K562 (cell line): Measurements from ENCODE around the gene FAM171A2. TPM values are rescaled to one million over a fixed set of nuclear protein-coding genes. Genes with fewer than 3 reads are reported as not detected.
"Not testable (repeated sequence)": the region's sequence is repeated elsewhere in the genome, so short reads cannot be mapped to it uniquely, and the experiment has no call there.

Experiments used
- ATAC-seq: fragments of 200-7000 bp; cut with Tn5 transposase; 3 replicates; pipeline ENCODE4 v1.9.1; 2020; ENCODE audit warnings: moderate library complexity
- BruUV-seq: library from RNA; stranded (reverse); fragments of 400-500 nt; replicated peaks from 2 replicates; lab custom pipeline; 2021; lab: Mats Ljungman, UMichigan
- CTCF ChIA-PET: fragments of 300-600 bp; formaldehyde crosslinking; extraction: SDS; loops from one replicate; lab custom pipeline; 2021; ENCODE audit warnings: low intra/inter-chr PET ratio; lab: Yijun Ruan, JAX
- POLR2A ChIA-PET: fragments of 300-600, 350-650 bp; sonication (Branson Sonifier 250); formaldehyde crosslinking; extraction: SDS; loops from one replicate; lab custom pipeline; 2021; ENCODE audit warnings: antibody characterized with exemption, inconsistent platforms; lab: Yijun Ruan, JAX
- DNase-seq, 4 experiments: peaks; one replicate each; pipeline versions ENCODE4 v3.0.0 to v3.0.0-alpha.2; 2011 to 2018; ENCODE audit warnings: low spot score in 3 of 4, mixed read lengths in 3 of 4; ENCODE audit errors: extremely low read depth in 1 of 4
- FAIRE-seq: peaks from 2 replicates; lab custom pipeline; 2011; peaks lifted over from hg19 to GRCh38; lab: Jason Lieb, UNC
- H2AFZ ChIP-seq: 2 replicates; pipeline ENCODE4 v1.6.0; 2011; ENCODE audit warnings: low read depth, low read length, control low read depth, inconsistent platforms
- H3K27ac ChIP-seq: fragments of 200-600 bp; 3 replicates; pipeline ENCODE4 v1.8.0; 2011; ENCODE audit warnings: low read depth, mild to moderate bottlenecking, control low read depth, inconsistent platforms, low read length, moderate library complexity, mixed read lengths; ENCODE audit errors: extremely low read depth
- H3K27me3 ChIP-seq, 2 experiments: fragments of 300-600 bp in 1 of 2; 2 replicates in 1 of 2; 3 replicates in 1 of 2; pipeline versions ENCODE4 v1.6.0 to v1.8.0; 2011; ENCODE audit warnings: inconsistent platforms in 2 of 2, low read length in 2 of 2, mild to moderate bottlenecking in 1 of 2, mixed read lengths in 1 of 2, moderate library complexity in 1 of 2; ENCODE audit not compliant: control insufficient read depth in 2 of 2, insufficient read depth in 2 of 2
- H3K36me3 ChIP-seq: fragments of 300-600 bp; 3 replicates; pipeline ENCODE4 v1.8.0; 2011; ENCODE audit warnings: mild to moderate bottlenecking, low read length, inconsistent platforms; ENCODE audit not compliant: control insufficient read depth, insufficient read depth
- H3K4me1 ChIP-seq, 2 experiments: fragments of 200-600 bp in 1 of 2; replicated peaks in 1 of 2; 2 replicates in 1 of 2; 3 replicates in 1 of 2; pipeline versions ENCODE4 v1.5.1 to v1.8.0; 2011; ENCODE audit warnings: inconsistent platforms in 2 of 2, low read length in 2 of 2, mild to moderate bottlenecking in 1 of 2, mixed read lengths in 1 of 2, moderate library complexity in 1 of 2; ENCODE audit not compliant: control insufficient read depth in 2 of 2, insufficient read depth in 2 of 2
- H3K4me2 ChIP-seq: 2 replicates; pipeline ENCODE4 v1.6.1; 2011; ENCODE audit warnings: low read length, control low read depth, inconsistent platforms, mixed read lengths; ENCODE audit not compliant: insufficient read depth
- H3K4me3 ChIP-seq: fragments of 200-600 bp; sonication (generic), shearing (Covaris generic); 2 replicates; pipeline ENCODE4 v1.5.1; 2016; ENCODE audit warnings: control low read depth, inconsistent platforms
- H3K79me2 ChIP-seq: fragments of 200-600 bp; 3 replicates; pipeline ENCODE4 v1.8.0; 2011; ENCODE audit warnings: low read length, inconsistent platforms; ENCODE audit not compliant: control insufficient read depth, insufficient read depth
- H3K9ac ChIP-seq, 2 experiments: 2 replicates each; pipeline versions ENCODE4 v1.6.0 to v1.6.1; 2011; ENCODE audit warnings: low read depth in 2 of 2, low read length in 2 of 2, control low read depth in 1 of 2, inconsistent platforms in 1 of 2, mild to moderate bottlenecking in 1 of 2, mixed read lengths in 1 of 2; ENCODE audit not compliant: insufficient read depth in 1 of 2
- H3K9me1 ChIP-seq: one replicate; pipeline ENCODE4 v1.6.0; 2011; ENCODE audit warnings: inconsistent platforms, mild to moderate bottlenecking, low read length, moderate library complexity; ENCODE audit not compliant: control insufficient read depth, insufficient read depth
- H3K9me3 ChIP-seq: replicated peaks from 2 replicates; pipeline ENCODE4 v1.5.1; 2011; ENCODE audit warnings: low read depth, low read length, inconsistent platforms; ENCODE audit not compliant: control insufficient read depth, insufficient read depth
- H4K20me1 ChIP-seq: replicated peaks from 2 replicates; pipeline ENCODE4 v1.6.1; 2011; ENCODE audit warnings: low read length, inconsistent platforms, mixed read lengths; ENCODE audit not compliant: control insufficient read depth, insufficient read depth
- ASH1L ChIP-seq: fragments of 450-650 bp; IDR thresholded peaks from 2 replicates; pipeline ENCODE4 v1.6.1; 2018; ENCODE audit warnings: borderline replicate concordance, mild to moderate bottlenecking, low read depth; ENCODE audit not compliant: partially characterized antibody
- CBFA2T3 ChIP-seq: fragments of 450-650 bp; IDR thresholded peaks from 2 replicates; pipeline ENCODE4 v1.6.1; 2017
- IRF9 ChIP-seq: fragments of 450-650 bp; IDR thresholded peaks from 2 replicates; pipeline ENCODE4 v1.6.1; 2016; ENCODE audit warnings: missing biosample characterization, missing genetic modification characterization
- NFIC ChIP-seq: fragments of 450-650 bp; IDR thresholded peaks from 2 replicates; pipeline ENCODE4 v1.6.1; 2017; ENCODE audit warnings: mild to moderate bottlenecking, inconsistent platforms
- PRDM10 ChIP-seq: fragments of 450-650 bp; IDR thresholded peaks from 2 replicates; pipeline ENCODE4 v1.6.1; 2018; ENCODE audit not compliant: partially characterized antibody
- SRF ChIP-seq, 2 experiments: fragments of 250-450, 450-650 bp in 1 of 2; sonication (Bioruptor Pico) in 1 of 2; sonication (generic) in 1 of 2; formaldehyde crosslinking; IDR thresholded peaks; 2 replicates each; pipeline versions ENCODE4 v1.5.0 to v1.5.1; 2020 to 2022; ENCODE audit warnings: mild to moderate bottlenecking in 1 of 2, missing genetic modification reagents in 1 of 2
- ZBED1 ChIP-seq: IDR thresholded peaks from 2 replicates; pipeline ENCODE4 v1.6.1; 2014
- WGBS: fragments of 100-300 bp; shearing (Covaris generic); methylation state at CpG from one replicate; pipeline ENCODE4 v1.1.6; 2016; ENCODE audit warnings: low coverage, mixed read lengths; ENCODE audit not compliant: insufficient coverage; ENCODE audit errors: missing lambda C conversion rate; 5-methylcytosine and 5-hydroxymethylcytosine counted together
- in situ Hi-C: fragments of 300-500 bp; cut with MboI; formaldehyde crosslinking; loops from 4 replicates; pipeline ENCODE4 v1.15.0; 2018; ENCODE audit warnings: inconsistent platforms, mixed read lengths
- intact Hi-C: fragments of 100-400 bp; cut with micrococcal nuclease; formaldehyde crosslinking; loops from 2 replicates; pipeline ENCODE4 v1.14.2; 2022
- polyA plus RNA-seq, 8 experiments: library from polyadenylated mRNA; depleted of rRNA in 4 of 8; stranded (reverse) in 5 of 8; unstranded in 3 of 8; fragments of >200 nt; fragmentation: Nextera tagmentation in 2 of 8; fragmentation: Illumina TruSeq in 1 of 8; extraction: Ambion mirVana in 2 of 8; extraction: Trizol in 1 of 8; gene quantifications; 2 replicates each; pipeline versions ENCODE4 v1.2.1 to v1.2.3, GENCODE V29; 2011 to 2014; ENCODE audit warnings: inconsistent platforms in 1 of 8, missing spikeins in 1 of 8
- total RNA-seq, 7 experiments: library from RNA; depleted of rRNA in 6 of 7; stranded (reverse); fragments of >200 nt in 6 of 7; fragmentation: Illumina TruSeq in 2 of 7; extraction: Trizol in 2 of 7; gene quantifications; 2 replicates each; pipeline versions ENCODE4 v1.2.1 to v1.2.3, GENCODE V29; 2011 to 2021; ENCODE audit warnings: low replicate concordance in 1 of 7

Gene FAM171A2
- total and polyA plus RNA-seq, 9 of the 15 experiments (the other 6 are each of a cell fraction or from before 2014, with no cell fraction given): 0.10 to 10.2 (median 2.0) TPM; not detected in 1

- in situ Hi-C loops, intact Hi-C loops, H3K9ac ChIP-seq, CTCF ChIA-PET, H3K9me1 ChIP-seq, H3K4me1 ChIP-seq, H3K27ac ChIP-seq, H4K20me1 ChIP-seq, FAIRE-seq, H3K27me3 ChIP-seq, H3K4me3 ChIP-seq, DNase-seq, H3K4me2 ChIP-seq, BruUV-seq, H3K79me2 ChIP-seq, H3K36me3 ChIP-seq, H2AFZ ChIP-seq, ATAC-seq, H3K9me3 ChIP-seq: not testable (repeated sequence)
- 79% methylated on average over 26 of the region's 42 CpGs for WGBS
- POLR2A ChIA-PET: interaction anchor here (0.7 to 1.1 kb wide), 3 partner anchors 11 to 18 kb away, joined by 3 read pairs; no protein-coding TSS in a partner anchor
- peak; percentile 28; the same call in 1 of the 2 replicates for TF ChIP-seq NFIC
Measured at GRCh38 chr17:44368391-44369243, 5.0 kb upstream of the FAM171A2 start.

GRCh38 chr17:44367231-44367979 is 3.8 kb upstream of the FAM171A2 start:
- no peak for FAIRE-seq
- POLR2A ChIA-PET: interaction anchor here (0.8 to 1.6 kb wide), 3 partner anchors 12 to 181 kb away, joined by 3 to 7 read pairs (median 4); partner anchors contain the start of gene TMUB2
- intact Hi-C loops: no loop called here
- TF ChIP-seq PRDM10 (peak; percentile 77), CBFA2T3 (0 out of 2 replicates have a peak, but pooled peaks have one; percentile 10), ASH1L (no peak), SRF (CRISPR knock-in tag; IDR thresholded peaks at IDR 0.05) (no peak), IRF9 (no peak), ZBED1 (no peak)

More at GRCh38 chr17:44367231-44367979, 3.8 kb upstream of the FAM171A2 start:
- 8% methylated on average over 7 of the region's 7 CpGs for WGBS
- H2AFZ ChIP-seq: peak overlapping the region; percentile 12; the same call in 1 of the 2 replicates
- no peaks in the 10 kb centered on the region for H3K79me2 ChIP-seq
- CTCF ChIA-PET: no interaction called here
- H3K36me3 ChIP-seq: no peaks in the 10 kb centered on the region
- no peak overlapping the region for H3K27ac ChIP-seq
- H4K20me1 ChIP-seq: no peaks in the 10 kb centered on the region
- H3K4me1 ChIP-seq: peaks cover 5 to 19% of the 10 kb centered on the region in 2 experiments; a peak in 4 of 5 replicates
- in situ Hi-C loops: no loop called here
- no peaks in the 10 kb centered on the region for H3K9me3 ChIP-seq
- H3K27me3 ChIP-seq: no peaks in the 10 kb centered on the region; a peak in 1 of 5 replicates
- no peak overlapping the region for H3K9ac ChIP-seq
- no peaks in the 10 kb centered on the region for H3K9me1 ChIP-seq
- DNase-seq (no peak), ATAC-seq (no peak)
- no peak overlapping the region for H3K4me3 ChIP-seq
- BruUV-seq: no TSS peak
- H3K4me2 ChIP-seq: no peak overlapping the region; the same call in 1 of the 2 replicates
